ENCODE measurements around the gene TRAPPC3. TPM values are rescaled to one million over a fixed set of nuclear protein-coding genes. Genes with fewer than 3 reads are reported as not detected.

The TRAPPC3 gene
- total RNA-seq, 4 donors from 2014 or later: 10.6 to 70.6 (median 38.1) TPM

GRCh38 chr1:36157973-36158826 is 8.9 kb upstream of the TRAPPC3 start:
- Histone ChIP-seq H3K27me3 (no peaks in the 10 kb centered on the region), H3K4me1 (peaks cover 3 to 46% of the 10 kb centered on the region in 2 donors)
- intact Hi-C loops (cut with DNase I; ENCODE audit: low total_unique reads): loop anchor here (10.0 kb wide), 1 partner anchor 127 kb away; no protein-coding TSS in a partner anchor

DNA sequence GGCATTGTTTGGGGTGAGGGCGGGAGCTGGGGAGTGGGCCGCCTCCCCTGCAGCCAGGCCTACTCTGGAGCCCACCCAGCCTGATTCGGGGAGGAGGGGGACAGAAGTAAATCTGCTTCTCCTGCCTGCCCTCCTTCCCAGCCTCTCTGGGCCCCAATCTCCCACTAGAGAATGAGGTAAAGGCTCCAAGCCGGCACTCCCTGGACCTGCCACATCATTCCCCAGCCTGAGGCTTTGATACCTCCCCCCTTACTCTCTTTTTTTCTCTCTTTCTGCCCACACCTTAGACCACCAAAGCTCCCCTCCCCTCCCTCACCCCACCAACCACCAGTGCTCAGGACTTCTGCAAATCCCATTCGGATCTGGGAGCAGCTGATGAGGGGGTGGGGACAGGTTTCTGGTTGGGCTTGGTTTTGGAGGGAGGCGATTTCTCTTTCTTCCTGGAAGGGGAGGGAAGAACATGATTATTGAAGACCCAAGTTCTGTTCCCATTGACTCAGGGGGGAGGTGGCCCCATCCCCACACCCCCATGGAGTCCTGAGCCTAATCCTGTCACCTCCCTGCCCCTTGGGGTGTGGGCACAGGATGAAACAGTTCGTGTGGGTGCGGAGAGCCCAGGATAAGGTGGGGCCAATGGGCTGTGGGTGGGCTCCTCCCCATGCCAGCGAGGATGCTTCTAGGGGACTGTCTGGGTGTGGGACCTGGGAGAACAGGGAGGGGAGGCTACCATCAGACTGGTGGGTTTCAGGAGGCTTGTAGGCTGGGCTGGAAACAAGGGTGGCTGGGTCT is 8.0 kb upstream of the TRAPPC3 start:
- no peaks in the 10 kb centered on the region for H3K27me3 ChIP-seq
- peak overlapping the region; percentile 63 to 99 for H3K4me3 ChIP-seq
- DNase-seq: no peak
- TF ChIP-seq POLR2A (IDR thresholded peaks at IDR 0.05): no peak
- TF ChIP-seq, protein P1, sequence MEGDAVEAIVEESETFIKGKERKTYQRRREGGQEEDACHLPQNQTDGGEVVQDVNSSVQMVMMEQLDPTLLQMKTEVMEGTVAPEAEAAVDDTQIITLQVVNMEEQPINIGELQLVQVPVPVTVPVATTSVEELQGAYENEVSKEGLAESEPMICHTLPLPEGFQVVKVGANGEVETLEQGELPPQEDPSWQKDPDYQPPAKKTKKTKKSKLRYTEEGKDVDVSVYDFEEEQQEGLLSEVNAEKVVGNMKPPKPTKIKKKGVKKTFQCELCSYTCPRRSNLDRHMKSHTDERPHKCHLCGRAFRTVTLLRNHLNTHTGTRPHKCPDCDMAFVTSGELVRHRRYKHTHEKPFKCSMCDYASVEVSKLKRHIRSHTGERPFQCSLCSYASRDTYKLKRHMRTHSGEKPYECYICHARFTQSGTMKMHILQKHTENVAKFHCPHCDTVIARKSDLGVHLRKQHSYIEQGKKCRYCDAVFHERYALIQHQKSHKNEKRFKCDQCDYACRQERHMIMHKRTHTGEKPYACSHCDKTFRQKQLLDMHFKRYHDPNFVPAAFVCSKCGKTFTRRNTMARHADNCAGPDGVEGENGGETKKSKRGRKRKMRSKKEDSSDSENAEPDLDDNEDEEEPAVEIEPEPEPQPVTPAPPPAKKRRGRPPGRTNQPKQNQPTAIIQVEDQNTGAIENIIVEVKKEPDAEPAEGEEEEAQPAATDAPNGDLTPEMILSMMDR (IDR thresholded peaks at IDR 0.05): no peak
- H3K4me1 ChIP-seq: peaks cover 3 to 40% of the 10 kb centered on the region in 2 donors
- no peaks in the 10 kb centered on the region for H3K36me3 ChIP-seq
- H3K27ac ChIP-seq: peak overlapping the region; percentile 100
- no peaks in the 10 kb centered on the region for H3K9me3 ChIP-seq
- intact Hi-C loops (cut with DNase I; ENCODE audit: low total_unique reads): loop anchor here (10.0 kb wide), 1 partner anchor 127 kb away; no protein-coding TSS in a partner anchor

More at GRCh38 chr1:36157973-36158826, 8.9 kb upstream of the TRAPPC3 start:
- no peak for DNase-seq
- Histone ChIP-seq H3K36me3 (no peaks in the 10 kb centered on the region), H3K27ac (peak overlapping the region; percentile 100), H3K9me3 (no peaks in the 10 kb centered on the region), H3K4me3 (peak overlapping the region; percentile 63 to 99)
- TF ChIP-seq, protein P1 (IDR thresholded peaks at IDR 0.05): no peak
- TF ChIP-seq POLR2A (IDR thresholded peaks at IDR 0.05): no peak

DNA sequence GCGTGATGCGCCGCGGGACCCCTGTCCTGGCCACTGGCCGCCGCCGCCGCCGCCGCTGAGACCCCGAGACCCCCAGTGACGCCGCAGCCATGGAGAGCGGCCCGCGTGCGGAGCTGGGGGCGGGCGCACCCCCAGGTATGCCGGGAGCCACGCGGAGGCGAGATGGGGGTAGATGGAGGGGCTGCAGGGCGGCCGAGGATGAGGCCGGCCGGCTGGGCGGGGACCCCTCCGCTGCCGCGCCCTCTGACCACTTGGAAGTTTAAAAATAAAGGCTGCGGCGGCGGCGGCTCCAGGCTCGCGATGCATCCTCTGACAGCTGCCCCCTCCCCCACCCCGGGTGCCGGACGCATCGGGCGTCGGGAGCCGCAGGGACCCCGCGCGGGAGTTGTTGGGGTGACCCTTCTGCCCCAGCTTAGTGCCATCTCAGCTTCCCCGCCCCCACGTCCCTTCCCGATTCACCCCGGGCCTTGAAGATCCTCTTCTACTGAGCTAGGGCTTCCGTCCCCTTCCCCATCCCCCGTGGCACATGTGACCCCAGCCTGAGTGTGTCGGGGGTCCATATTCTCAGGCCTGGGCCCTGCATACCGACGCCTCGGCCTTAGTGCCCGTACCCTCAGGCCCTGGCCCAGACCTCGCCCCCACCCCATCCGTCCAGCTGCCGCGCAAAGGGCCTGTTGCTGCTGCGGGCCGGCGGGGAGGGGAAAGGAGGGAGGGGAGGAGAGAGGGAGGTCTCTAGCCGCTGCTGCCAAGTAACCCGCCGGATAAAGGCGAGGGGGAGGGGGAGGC is 7.2 kb upstream of the TRAPPC3 start:
- intact Hi-C loops (cut with DNase I; ENCODE audit: low total_unique reads): loop anchor here (10.0 kb wide), 1 partner anchor 128 kb away; no protein-coding TSS in a partner anchor
- peaks cover 5 to 45% of the 10 kb centered on the region in 2 donors for H3K4me1 ChIP-seq
- peak; percentile 10 to 13 for TF ChIP-seq POLR2A (IDR thresholded peaks at IDR 0.05)
- TF ChIP-seq, protein P1 (IDR thresholded peaks at IDR 0.05): no peak
- H3K36me3 ChIP-seq: no peaks in the 10 kb centered on the region
- no peaks in the 10 kb centered on the region for H3K9me3 ChIP-seq
- H3K27ac ChIP-seq: peak overlapping the region; percentile 100
- H3K27me3 ChIP-seq: no peaks in the 10 kb centered on the region
- peak; percentile 68 to 74 for DNase-seq
- H3K4me3 ChIP-seq: peak overlapping the region; percentile 63 to 99

- Histone ChIP-seq H3K4me3 (peak within 1 kb of the TSS; percentile 63 to 99), H3K27ac (peak within 1 kb of the TSS; percentile 100), H3K36me3 (no peaks in the 10 kb centered on the region), H3K4me1 (peaks cover 9 to 42% of the 10 kb centered on the region in 2 donors), H3K9me3 (no peaks in the 10 kb centered on the region), H3K27me3 (no peaks in the 10 kb centered on the region)
- TF ChIP-seq, protein P1 (IDR thresholded peaks at IDR 0.05): peak in 1 of 4 experiments; percentile 16
- peak; percentile 65 to 88 for TF ChIP-seq POLR2A (IDR thresholded peaks at IDR 0.05)
- DNase-seq: peak; percentile 86 to 91
- intact Hi-C loops (cut with DNase I; ENCODE audit: low total_unique reads): loop anchor here (10.0 kb wide), 1 partner anchor 129 kb away; no protein-coding TSS in a partner anchor
These were observed 6.4 kb upstream of the TRAPPC3 start, which contains the start of gene MAP7D1 for GRCh38 chr1:36155408-36156328. Gene MAP7D1 (plus strand): TSS chr1:36156160. CDS start chr1:36156418, 258 bp downstream.
